HUES64 (cell line): ENCODE measurements around the gene ZNF432.

Experiments used
- H3K27ac ChIP-seq: 2 replicates; pipeline ENCODE4 v1.7.0; 2013; ENCODE audit warnings: low read depth, low read length, inconsistent platforms
- H3K27me3 ChIP-seq: 2 replicates; pipeline ENCODE4 v1.6.1; 2013; ENCODE audit warnings: mild to moderate bottlenecking, low read length; ENCODE audit not compliant: insufficient read depth
- H3K36me3 ChIP-seq: 2 replicates; pipeline ENCODE4 v1.6.1; 2013; ENCODE audit warnings: mild to moderate bottlenecking, low read length; ENCODE audit not compliant: insufficient read depth
- H3K4me1 ChIP-seq: 2 replicates; pipeline ENCODE4 v1.6.1; 2013; ENCODE audit warnings: mild to moderate bottlenecking, low read length, moderate library complexity; ENCODE audit not compliant: insufficient read depth
- H3K4me3 ChIP-seq: 2 replicates; pipeline ENCODE4 v1.5.1; 2013; ENCODE audit warnings: mild to moderate bottlenecking, low read length, moderate library complexity
- H3K9ac ChIP-seq: 2 replicates; pipeline ENCODE4 v1.6.1; 2013; ENCODE audit warnings: mild to moderate bottlenecking, low read depth, low read length
- H3K9me3 ChIP-seq: 2 replicates; pipeline ENCODE4 v1.6.1; 2013; ENCODE audit warnings: low read depth, low read length; ENCODE audit not compliant: insufficient read depth
- WGBS: fragments of 150-250, 120-280 bp; methylation state at CpG from one replicate; pipeline ENCODE4 v1.1.7; 2013; ENCODE audit warnings: missing lambda C conversion rate; 5-methylcytosine and 5-hydroxymethylcytosine counted together

The ZNF432 gene

GRCh38 chr19:52007806-52008557, 40.7 kb downstream of the ZNF432 start, which contains the start of gene ZNF615:
Gene ZNF615 (minus strand): TSS chr19:52008211. CDS start chr19:52003711, 4,500 bp downstream.
- Histone ChIP-seq H3K9ac (peak within 1 kb of the TSS; percentile 95), H3K4me1 (peaks cover 4% of the 10 kb centered on the region), H3K9me3 (peaks cover 3% of the 10 kb centered on the region; the same call in 1 of the 2 replicates), H3K27me3 (no peaks in the 10 kb centered on the region), H3K36me3 (peaks cover 14% of the 10 kb centered on the region), H3K27ac (peak within 1 kb of the TSS; percentile 87), H3K4me3 (peak within 1 kb of the TSS; percentile 96)
- WGBS: under 1% methylated on average over 44 of the region's 44 CpGs

GRCh38 chr19:52007451-52007805, 41.2 kb downstream of the ZNF432 start:
- Histone ChIP-seq H3K4me1 (peaks cover 4% of the 10 kb centered on the region), H3K4me3 (peak overlapping the region; percentile 96), H3K27me3 (no peaks in the 10 kb centered on the region), H3K9ac (peak overlapping the region; percentile 95), H3K27ac (no peak overlapping the region), H3K9me3 (peaks cover 3% of the 10 kb centered on the region; the same call in 1 of the 2 replicates), H3K36me3 (peaks cover 12% of the 10 kb centered on the region)
- WGBS: 2% methylated on average over 9 of the region's 9 CpGs

- peaks cover 81% of the 10 kb centered on the region for H3K36me3 ChIP-seq
- peaks cover 79% of the 10 kb centered on the region for H3K9me3 ChIP-seq
- no peak overlapping the region for H3K27ac ChIP-seq
- H3K4me1 ChIP-seq: no peaks in the 10 kb centered on the region
- no peak overlapping the region for H3K9ac ChIP-seq
- H3K27me3 ChIP-seq: no peaks in the 10 kb centered on the region
- WGBS: 100% methylated on average over 2 of the region's 2 CpGs
- H3K4me3 ChIP-seq: no peak overlapping the region
Observed at GRCh38 chr19:51994048-51994644, 54.5 kb downstream of the ZNF432 start.

GRCh38 chr19:51993422-51993821, 55.2 kb downstream of the ZNF432 start:
- H3K9me3 ChIP-seq: peaks cover 76% of the 10 kb centered on the region

GRCh38 chr19:51986309-51987291, 62.0 kb downstream of the ZNF432 start, which contains the start of gene ZNF350:
Gene ZNF350 (minus strand): TSS chr19:51986840. CDS start chr19:51974360, 12,480 bp downstream.
- Histone ChIP-seq H3K27ac (peak within 1 kb of the TSS; percentile 47; the same call in 1 of the 2 replicates), H3K9ac (peak within 1 kb of the TSS; percentile 89), H3K4me1 (no peaks in the 10 kb centered on the region), H3K9me3 (peaks cover 33% of the 10 kb centered on the region), H3K27me3 (no peaks in the 10 kb centered on the region), H3K4me3 (peak within 1 kb of the TSS; percentile 94), H3K36me3 (peaks cover 7% of the 10 kb centered on the region; the same call in 1 of the 2 replicates)
- 11% methylated on average over 33 of the region's 33 CpGs for WGBS

More at GRCh38 chr19:51993422-51993821, 55.2 kb downstream of the ZNF432 start:
- no peak overlapping the region for H3K4me3 ChIP-seq
- peaks cover 73% of the 10 kb centered on the region for H3K36me3 ChIP-seq
- H3K4me1 ChIP-seq: no peaks in the 10 kb centered on the region
- H3K9ac ChIP-seq: no peak overlapping the region
- 98% methylated on average over 10 of the region's 10 CpGs for WGBS
- no peak overlapping the region for H3K27ac ChIP-seq
- no peaks in the 10 kb centered on the region for H3K27me3 ChIP-seq

- H3K9me3 ChIP-seq: peaks cover 45% of the 10 kb centered on the region
- H3K4me1 ChIP-seq: no peaks in the 10 kb centered on the region
- WGBS: 91% methylated on average over 2 of the region's 4 CpGs
- H3K27me3 ChIP-seq: no peaks in the 10 kb centered on the region
- H3K27ac ChIP-seq: no peak overlapping the region
- H3K36me3 ChIP-seq: peaks cover 8% of the 10 kb centered on the region
- no peak overlapping the region for H3K4me3 ChIP-seq
- H3K9ac ChIP-seq: no peak overlapping the region
Observed at GRCh38 chr19:51983361-51983760, 65.3 kb downstream of the ZNF432 start.
